ENCODE results near the gene SLC35C1. TPM values are rescaled to one million over a fixed set of nuclear protein-coding genes. Genes with fewer than 3 reads are reported as not detected.

Gene SLC35C1
- total RNA-seq, 1 experiment from 2014 or later: 8.9 TPM

DNA sequence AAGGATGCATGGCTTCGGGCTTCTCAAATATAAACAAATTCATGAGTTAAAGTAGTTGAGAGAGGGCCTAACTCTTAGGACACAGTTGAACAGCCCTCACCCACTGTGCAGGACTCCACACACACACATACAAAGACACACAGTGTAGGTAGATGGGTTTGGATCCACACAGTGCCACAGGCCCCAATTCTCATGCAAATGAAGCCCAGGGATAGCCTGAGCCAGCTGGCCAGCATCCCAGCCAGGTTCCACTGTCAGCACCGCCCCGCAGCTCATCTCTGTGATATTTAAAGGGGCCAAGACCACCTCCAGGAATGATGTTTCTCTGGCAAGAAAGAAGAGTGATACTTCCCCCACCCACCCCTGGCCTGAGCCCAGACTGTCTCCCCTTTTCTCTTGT is 11.7 kb downstream of the SLC35C1 start:
- Histone ChIP-seq H2BK15ac (ENCODE audit: low read depth, low read length) (no peak overlapping the region), H3K9me3 (ENCODE audit: control insufficient read depth, low read depth, low read length) (no peaks in the 10 kb centered on the region), H3K4me1 (ENCODE audit: insufficient read depth, low read length) (no peaks in the 10 kb centered on the region; the same call in 1 of the 2 replicates), H2BK20ac (ENCODE audit: low read depth, low read length, poor library complexity, severe bottlenecking) (no peak overlapping the region), H2BK5ac (ENCODE audit: insufficient read length, low read length) (no peak overlapping the region), H3K27ac (ENCODE audit: insufficient read length, low read depth, low read length) (no peak overlapping the region), H3T11ph (ENCODE audit: low read length) (no peak overlapping the region), H3K27me3 (ENCODE audit: insufficient read depth, low read length) (no peaks in the 10 kb centered on the region), H4K8ac (replicated peaks; ENCODE audit: insufficient read length, low read depth, low read length) (no peak overlapping the region), H4K5ac (ENCODE audit: insufficient read length, low read depth, low read length) (no peak overlapping the region), H3K23ac (ENCODE audit: insufficient read length, low read depth, low read length) (no peak overlapping the region), H3K23me2 (ENCODE audit: insufficient read length, low read depth, low read length, poor library complexity, severe bottlenecking) (no peaks in the 10 kb centered on the region), H4K91ac (ENCODE audit: insufficient read length, low read depth, low read length) (no peak overlapping the region), H3K4me2 (ENCODE audit: insufficient read depth, insufficient read length, low read length) (peak overlapping the region; percentile 26), H3K79me2 (ENCODE audit: insufficient read depth, low read length) (no peaks in the 10 kb centered on the region), H4K20me1 (ENCODE audit: control insufficient read depth, insufficient read depth, insufficient read length) (no peaks in the 10 kb centered on the region), H3K56ac (ENCODE audit: insufficient read length, low read depth, low read length) (no peak overlapping the region), H3K4ac (ENCODE audit: low read depth, low read length) (no peak overlapping the region), H2AFZ (ENCODE audit: low read length) (no peak overlapping the region), H2BK120ac (ENCODE audit: low read depth, low read length, poor library complexity, severe bottlenecking) (no peak overlapping the region), H3K18ac (ENCODE audit: insufficient read length, low read depth, low read length) (no peak overlapping the region), H2AK5ac (ENCODE audit: insufficient read length, low read length) (no peak overlapping the region), H3K79me1 (ENCODE audit: insufficient read depth, low read depth, low read length, poor library complexity, severe bottlenecking) (no peaks in the 10 kb centered on the region), H2BK12ac (ENCODE audit: insufficient read length, low read depth, low read length) (no peak overlapping the region), H3K9ac (ENCODE audit: extremely low read depth, insufficient read length, low read length) (no peak overlapping the region), H3K14ac (ENCODE audit: insufficient read depth, low read length) (no peak overlapping the region)
- no CpG with 5 or more reads among the region's 3 CpGs for WGBS (ENCODE audit: extremely low coverage, insufficient read length, low lambda C conversion rate)
- DNase-seq: peak; percentile 79
- Mint-ChIP-seq H3K9me3 (no peaks in the 10 kb centered on the region), H3K4me3 (peak overlapping the region in 1 of 2 experiments; percentile 63; a peak in 2 of 5 replicates), H3K27me3 (ENCODE audit: low read depth) (peaks cover 4% of the 10 kb centered on the region; the same call in 1 of the 2 replicates), H3K36me3 (ENCODE audit: insufficient read depth in 1 of 3, low read depth in 3 of 3) (no peaks in the 10 kb centered on the region; a peak in 1 of 7 replicates), H3K27ac (peak overlapping the region in 2 of 3 experiments; percentile 28 to 63; a peak in 2 of 7 replicates), H3K4me1 (peaks cover 20 to 36% of the 10 kb centered on the region in 2 experiments)
- TF ChIP-seq, protein P1, sequence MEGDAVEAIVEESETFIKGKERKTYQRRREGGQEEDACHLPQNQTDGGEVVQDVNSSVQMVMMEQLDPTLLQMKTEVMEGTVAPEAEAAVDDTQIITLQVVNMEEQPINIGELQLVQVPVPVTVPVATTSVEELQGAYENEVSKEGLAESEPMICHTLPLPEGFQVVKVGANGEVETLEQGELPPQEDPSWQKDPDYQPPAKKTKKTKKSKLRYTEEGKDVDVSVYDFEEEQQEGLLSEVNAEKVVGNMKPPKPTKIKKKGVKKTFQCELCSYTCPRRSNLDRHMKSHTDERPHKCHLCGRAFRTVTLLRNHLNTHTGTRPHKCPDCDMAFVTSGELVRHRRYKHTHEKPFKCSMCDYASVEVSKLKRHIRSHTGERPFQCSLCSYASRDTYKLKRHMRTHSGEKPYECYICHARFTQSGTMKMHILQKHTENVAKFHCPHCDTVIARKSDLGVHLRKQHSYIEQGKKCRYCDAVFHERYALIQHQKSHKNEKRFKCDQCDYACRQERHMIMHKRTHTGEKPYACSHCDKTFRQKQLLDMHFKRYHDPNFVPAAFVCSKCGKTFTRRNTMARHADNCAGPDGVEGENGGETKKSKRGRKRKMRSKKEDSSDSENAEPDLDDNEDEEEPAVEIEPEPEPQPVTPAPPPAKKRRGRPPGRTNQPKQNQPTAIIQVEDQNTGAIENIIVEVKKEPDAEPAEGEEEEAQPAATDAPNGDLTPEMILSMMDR (conservative IDR thresholded peaks at IDR 0.05): no peak

Data from H9 (cell line).